ENCODE measurements around the gene ITGA6.

DNA sequence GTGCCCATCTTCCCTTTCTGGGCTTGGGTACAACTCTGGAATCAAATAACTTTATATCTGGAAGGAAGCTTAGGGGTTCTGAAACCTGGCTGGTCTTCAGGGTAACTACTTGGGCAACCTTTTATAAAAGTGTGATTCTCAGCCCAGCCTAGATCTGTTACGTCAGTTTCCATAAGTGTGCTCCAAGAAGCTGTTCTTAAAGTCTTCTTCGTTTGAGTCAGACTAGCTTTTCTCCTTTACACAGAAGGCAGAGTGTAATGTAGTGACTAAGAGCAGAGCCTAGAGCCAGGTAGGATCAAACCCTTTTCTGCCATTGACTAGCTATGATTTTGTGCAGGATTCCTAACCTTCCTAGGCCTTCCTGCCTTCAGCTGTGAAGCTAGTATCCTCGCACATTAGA, 5.8 kb downstream of the ITGA6 start:
- no peak for TF ChIP-seq POLR2A (IDR thresholded peaks at IDR 0.05; ENCODE audit: low read length)
- TF ChIP-seq GATA1 (IDR thresholded peaks at IDR 0.05; ENCODE audit: low read depth, low read length) = no peak

Measured in erythroblast (primary cell).